Keratinocyte (primary cell): ENCODE measurements around the gene DPM1. TPM values are rescaled to one million over a fixed set of nuclear protein-coding genes. Genes with fewer than 3 reads are reported as not detected.

Source experiments
- DNase-seq: peaks from one replicate; pipeline ENCODE4 v3.0.0-alpha.2; 2011; ENCODE audit warnings: low read depth, missing footprints, low spot score
- FAIRE-seq: peaks from 2 replicates; lab custom pipeline; 2011; peaks lifted over from hg19 to GRCh38; lab: Jason Lieb, UNC
- H2AFZ ChIP-seq: 2 replicates; pipeline ENCODE4 v1.6.0; 2012; ENCODE audit warnings: low read length, control low read depth, inconsistent platforms; ENCODE audit not compliant: control insufficient read depth
- H3K27ac ChIP-seq: 2 replicates; pipeline ENCODE4 v1.5.1; 2011; ENCODE audit warnings: low read length; ENCODE audit not compliant: control insufficient read depth, insufficient read depth
- H3K27me3 ChIP-seq: 3 replicates; pipeline ENCODE4 v1.6.0; 2011; ENCODE audit warnings: low read length; ENCODE audit not compliant: control insufficient read depth, insufficient read depth; ENCODE audit errors: extremely low read depth
- H3K36me3 ChIP-seq, 2 experiments: 2 replicates in 1 of 2; 3 replicates in 1 of 2; pipeline ENCODE4 v1.5.1; 2011; ENCODE audit warnings: low read length in 2 of 2, mild to moderate bottlenecking in 1 of 2; ENCODE audit not compliant: control insufficient read depth in 2 of 2, insufficient read depth in 2 of 2; ENCODE audit errors: extremely low read depth in 1 of 2
- H3K4me1 ChIP-seq: 3 replicates; pipeline ENCODE4 v1.5.1; 2011; ENCODE audit warnings: low read length; ENCODE audit not compliant: control insufficient read depth, insufficient read depth; ENCODE audit errors: extremely low read depth
- H3K4me2 ChIP-seq: 3 replicates; pipeline ENCODE4 v1.6.0; 2011; ENCODE audit warnings: low read depth, low read length; ENCODE audit not compliant: control insufficient read depth, insufficient read depth; ENCODE audit errors: extremely low read depth
- H3K4me3 ChIP-seq, 3 experiments: fragments of 200-600 bp in 1 of 3; sonication (generic) in 1 of 3; 2 replicates in 2 of 3; 3 replicates in 1 of 3; pipeline ENCODE4 v1.5.1; 2011 to 2016; ENCODE audit warnings: low read length in 3 of 3, mild to moderate bottlenecking in 3 of 3, control low read depth in 2 of 3, inconsistent platforms in 1 of 3, low read depth in 1 of 3, mixed read lengths in 1 of 3, mixed run types in 1 of 3, moderate library complexity in 1 of 3; ENCODE audit not compliant: control insufficient read depth in 2 of 3, insufficient read depth in 2 of 3; ENCODE audit errors: extremely low read depth in 1 of 3
- H3K79me2 ChIP-seq: 2 replicates; pipeline ENCODE4 v1.6.0; 2012; ENCODE audit warnings: low read length; ENCODE audit not compliant: control insufficient read depth, insufficient read depth
- H3K9ac ChIP-seq: 3 replicates; pipeline ENCODE4 v1.6.0; 2011; ENCODE audit warnings: low read length; ENCODE audit not compliant: control insufficient read depth, insufficient read depth; ENCODE audit errors: extremely low read depth
- H3K9me1 ChIP-seq: 3 replicates; pipeline ENCODE4 v1.6.0; 2011; ENCODE audit warnings: low read length; ENCODE audit not compliant: control insufficient read depth, insufficient read depth; ENCODE audit errors: extremely low read depth
- H3K9me3 ChIP-seq: 2 replicates; pipeline ENCODE4 v1.5.1; 2012; ENCODE audit warnings: low read depth, low read length; ENCODE audit not compliant: control insufficient read depth
- H4K20me1 ChIP-seq: 3 replicates; pipeline ENCODE4 v1.6.0; 2011; ENCODE audit warnings: low read length; ENCODE audit not compliant: control insufficient read depth, insufficient read depth; ENCODE audit errors: extremely low read depth
- EZH2 ChIP-seq: IDR thresholded peaks from one replicate; pipeline ENCODE4 v1.6.1; 2012; ENCODE audit warnings: inconsistent platforms, mild to moderate bottlenecking, low read length, moderate library complexity
- dilution Hi-C: fragments of 300-500 bp; cut with MboI; formaldehyde crosslinking; loops from one replicate; pipeline ENCODE4 v1.7.0; 2020; ENCODE audit warnings: low sequenced_read_pairs; ENCODE audit not compliant: extremely low pct_ligation_motif_present
- polyA plus RNA-seq, 5 experiments: library from polyadenylated mRNA; depleted of rRNA in 3 of 5; stranded (reverse) in 3 of 5; stranded (forward) in 1 of 5; unstranded in 1 of 5; fragments of >200 nt; gene quantifications; 1 replicate in 1 of 5; 2 replicates in 3 of 5; 3 replicates in 1 of 5; pipeline versions ENCODE4 v1.2.1 to v1.2.3, GENCODE V29; 2011 to 2012; ENCODE audit warnings: missing spikeins in 2 of 5, low read depth in 1 of 5, low replicate concordance in 1 of 5
- TF ChIP-seq, protein P1 (sequence below), 3 experiments: IDR thresholded peaks in 1 of 3; conservative IDR thresholded peaks in 1 of 3; optimal IDR thresholded peaks in 1 of 3; 2 replicates in 2 of 3; 3 replicates in 1 of 3; pipeline versions ENCODE3 to v1.5.1; 2011; ENCODE audit warnings: low read length in 3 of 3, mild to moderate bottlenecking in 3 of 3, moderate library complexity in 2 of 3, control low read depth in 1 of 3, inconsistent platforms in 1 of 3; ENCODE audit not compliant: insufficient read depth in 2 of 3; ENCODE audit errors: extremely low read depth in 1 of 3

The DPM1 gene
- polyA plus RNA-seq, 1 donor (not counting 4 experiments of a cell fraction or from before 2014, with no cell fraction given) = 99.4 TPM

DNA sequence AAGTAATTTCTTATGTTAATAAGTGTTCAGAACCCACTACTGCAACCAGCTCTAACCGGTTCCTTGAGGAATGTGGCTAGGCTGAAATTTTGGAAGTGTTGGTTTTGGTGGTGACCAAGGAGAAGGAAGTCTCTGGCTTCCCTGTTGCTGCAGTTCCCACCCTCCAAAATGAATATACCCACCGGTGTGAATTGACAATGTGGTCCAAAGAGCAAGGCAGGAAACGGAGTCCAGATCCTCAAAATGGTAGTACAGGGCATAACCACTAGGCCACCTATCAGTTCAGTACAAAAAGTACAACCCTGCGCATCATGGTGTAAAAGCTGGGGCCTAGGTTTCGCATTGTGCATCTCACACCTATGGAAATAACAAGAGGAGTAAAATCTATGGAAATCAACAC lies 29.9 kb downstream of the DPM1 start:
- Histone ChIP-seq H3K4me3 (peak overlapping the region; percentile 86 to 92 (median 87)), H3K9me3 (no peaks in the 10 kb centered on the region), H3K36me3 (peaks cover 14 to 26% of the 10 kb centered on the region in 2 experiments), H3K9me1 (no peaks in the 10 kb centered on the region), H3K9ac (no peak overlapping the region), H3K79me2 (peaks cover 70% of the 10 kb centered on the region), H4K20me1 (no peaks in the 10 kb centered on the region), H3K4me2 (peak overlapping the region; percentile 99), H3K27ac (no peak overlapping the region), H3K4me1 (peaks cover 21% of the 10 kb centered on the region), H3K27me3 (no peaks in the 10 kb centered on the region), H2AFZ (no peak overlapping the region)
- FAIRE-seq = no peak
- dilution Hi-C loops = no loop called here
- TF ChIP-seq, protein P1, sequence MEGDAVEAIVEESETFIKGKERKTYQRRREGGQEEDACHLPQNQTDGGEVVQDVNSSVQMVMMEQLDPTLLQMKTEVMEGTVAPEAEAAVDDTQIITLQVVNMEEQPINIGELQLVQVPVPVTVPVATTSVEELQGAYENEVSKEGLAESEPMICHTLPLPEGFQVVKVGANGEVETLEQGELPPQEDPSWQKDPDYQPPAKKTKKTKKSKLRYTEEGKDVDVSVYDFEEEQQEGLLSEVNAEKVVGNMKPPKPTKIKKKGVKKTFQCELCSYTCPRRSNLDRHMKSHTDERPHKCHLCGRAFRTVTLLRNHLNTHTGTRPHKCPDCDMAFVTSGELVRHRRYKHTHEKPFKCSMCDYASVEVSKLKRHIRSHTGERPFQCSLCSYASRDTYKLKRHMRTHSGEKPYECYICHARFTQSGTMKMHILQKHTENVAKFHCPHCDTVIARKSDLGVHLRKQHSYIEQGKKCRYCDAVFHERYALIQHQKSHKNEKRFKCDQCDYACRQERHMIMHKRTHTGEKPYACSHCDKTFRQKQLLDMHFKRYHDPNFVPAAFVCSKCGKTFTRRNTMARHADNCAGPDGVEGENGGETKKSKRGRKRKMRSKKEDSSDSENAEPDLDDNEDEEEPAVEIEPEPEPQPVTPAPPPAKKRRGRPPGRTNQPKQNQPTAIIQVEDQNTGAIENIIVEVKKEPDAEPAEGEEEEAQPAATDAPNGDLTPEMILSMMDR (optimal IDR thresholded peaks at IDR 0.05 in 1 of 3, IDR thresholded peaks at IDR 0.05 in 1 of 3, conservative IDR thresholded peaks at IDR 0.05 in 1 of 3; ENCODE audit: extremely low read depth in 1 of 3, insufficient read depth in 2 of 3, low read length in 3 of 3) = peak in 1 of 3 experiments; percentile 17
- no peak for TF ChIP-seq EZH2
- DNase-seq = no peak

DNA sequence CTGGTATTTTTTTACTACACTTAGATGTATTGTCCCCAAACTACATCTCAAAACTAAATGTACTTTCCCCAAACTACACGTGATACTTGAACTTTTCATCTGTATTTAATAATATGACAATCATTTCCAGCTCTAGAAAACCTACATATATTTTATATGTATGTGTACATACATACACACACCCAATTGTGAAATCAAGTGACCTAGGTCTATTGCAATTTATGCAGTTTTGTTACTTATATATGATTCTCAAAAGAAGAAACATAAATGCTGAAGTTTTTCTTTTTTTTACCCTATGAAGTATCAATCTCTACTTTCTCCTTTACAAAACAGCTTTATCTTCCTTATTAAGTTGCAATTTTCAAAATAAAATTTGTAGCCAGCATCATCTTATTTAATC lies 31.8 kb downstream of the DPM1 start:
- Histone ChIP-seq H4K20me1 (no peaks in the 10 kb centered on the region), H3K9ac (no peak overlapping the region), H3K4me3 (no peak overlapping the region), H3K4me1 (peaks cover 21% of the 10 kb centered on the region), H3K27ac (no peak overlapping the region), H3K4me2 (no peak overlapping the region), H3K27me3 (no peaks in the 10 kb centered on the region), H3K9me1 (peaks cover 2% of the 10 kb centered on the region), H3K79me2 (peaks cover 89% of the 10 kb centered on the region), H3K36me3 (peaks cover 7 to 21% of the 10 kb centered on the region in 2 experiments), H3K9me3 (no peaks in the 10 kb centered on the region), H2AFZ (no peak overlapping the region)
- dilution Hi-C loops = no loop called here
- TF ChIP-seq, protein P1 (optimal IDR thresholded peaks at IDR 0.05 in 1 of 3, IDR thresholded peaks at IDR 0.05 in 1 of 3, conservative IDR thresholded peaks at IDR 0.05 in 1 of 3; ENCODE audit: extremely low read depth in 1 of 3, insufficient read depth in 2 of 3, low read length in 3 of 3) = no peak
- TF ChIP-seq EZH2 = no peak
- FAIRE-seq (no peak), DNase-seq (no peak)
